Ammon's horn (tissue), 1 donor: ENCODE measurements around the gene CUX1.
"Not testable (repeated sequence)": the region's sequence is repeated elsewhere in the genome, so short reads cannot be mapped to it uniquely, and the experiment has no call there.

Source experiments
- DNase-seq: peaks from one replicate; pipeline ENCODE4 v3.0.0-alpha.2; 2016; ENCODE audit warnings: low spot score

Gene CUX1

DNA sequence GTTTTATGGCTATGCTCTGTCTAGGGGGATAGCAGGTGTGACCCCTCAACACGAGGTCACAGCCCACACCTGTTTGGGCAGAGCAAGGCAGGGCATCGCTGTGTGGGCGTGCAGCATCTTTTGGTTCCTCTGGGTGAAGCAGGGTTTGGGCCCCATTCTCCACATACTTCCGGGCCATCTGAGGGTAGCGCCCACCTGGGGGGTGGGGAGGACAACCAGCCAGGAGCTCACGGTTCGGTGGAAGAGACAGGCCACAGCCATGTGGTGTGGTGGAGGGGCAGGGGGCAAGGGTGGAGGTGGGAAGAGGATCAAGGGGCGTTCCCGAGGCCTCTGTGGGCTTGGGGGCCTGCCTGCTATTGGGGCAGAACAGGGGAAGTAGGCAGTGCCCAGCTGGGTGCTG, 471.6 kb downstream of the CUX1 start:
- DNase-seq, result no peak

DNA sequence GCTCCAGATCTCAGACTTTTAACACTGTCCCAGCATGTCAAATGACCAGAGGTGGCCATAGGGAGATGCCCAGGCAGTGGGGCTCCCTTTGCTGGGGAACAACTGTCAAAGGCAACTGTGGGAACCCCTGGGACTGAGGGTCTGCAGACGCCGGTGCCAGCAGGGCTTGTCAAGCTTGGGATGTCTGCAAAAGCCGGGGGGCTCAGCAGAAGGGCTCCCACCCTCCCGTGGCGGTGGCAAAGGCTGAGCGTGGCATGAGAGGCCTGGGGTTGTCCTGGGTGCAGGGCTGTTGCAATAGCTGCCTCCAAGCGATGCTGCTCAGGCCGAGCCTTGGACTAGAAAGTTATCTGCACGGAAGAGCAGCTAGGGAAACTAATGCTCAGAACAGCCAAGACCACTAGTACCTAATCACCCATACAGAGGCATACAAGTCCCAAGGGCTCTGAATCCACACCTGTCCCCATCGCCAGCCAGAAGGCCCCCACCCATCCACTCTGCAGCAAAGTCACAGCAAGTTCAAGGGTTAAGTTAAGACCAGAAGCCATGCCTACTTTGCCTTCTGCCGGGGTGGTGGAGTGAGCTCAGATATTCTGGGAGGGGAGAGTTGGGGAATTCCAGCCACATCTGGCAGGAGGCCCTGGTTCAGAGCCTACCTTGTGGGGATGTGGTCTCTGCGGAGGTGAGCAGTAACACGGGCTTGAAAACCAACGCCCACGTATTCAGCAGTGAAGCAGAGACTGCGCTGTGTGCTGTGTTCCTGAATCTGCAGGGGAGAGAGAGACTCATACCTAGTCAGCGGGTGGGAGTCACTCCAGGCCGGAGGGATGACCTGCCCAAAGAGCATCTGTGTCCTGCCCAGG, 473.9 kb downstream of the CUX1 start:
- no peak for DNase-seq

DNA sequence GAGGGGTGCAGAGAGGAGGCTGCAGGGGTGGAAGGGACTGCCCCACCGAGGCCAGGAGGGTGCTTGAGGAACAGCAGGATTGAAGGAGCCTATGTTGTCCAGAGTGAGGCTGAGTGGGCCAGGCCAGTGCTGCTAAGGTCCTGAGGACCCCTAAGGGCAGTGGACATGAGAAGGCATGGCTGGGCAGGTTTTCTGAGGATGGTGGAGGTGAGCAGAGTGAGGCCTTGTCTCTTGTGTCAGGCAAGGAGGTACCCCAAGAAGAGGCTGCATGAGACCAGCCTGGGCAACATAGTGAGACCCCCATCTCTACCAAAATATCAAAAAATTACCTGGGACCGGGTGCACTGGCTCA, 474.5 kb downstream of the CUX1 start:
- DNase-seq, result no peak

DNA sequence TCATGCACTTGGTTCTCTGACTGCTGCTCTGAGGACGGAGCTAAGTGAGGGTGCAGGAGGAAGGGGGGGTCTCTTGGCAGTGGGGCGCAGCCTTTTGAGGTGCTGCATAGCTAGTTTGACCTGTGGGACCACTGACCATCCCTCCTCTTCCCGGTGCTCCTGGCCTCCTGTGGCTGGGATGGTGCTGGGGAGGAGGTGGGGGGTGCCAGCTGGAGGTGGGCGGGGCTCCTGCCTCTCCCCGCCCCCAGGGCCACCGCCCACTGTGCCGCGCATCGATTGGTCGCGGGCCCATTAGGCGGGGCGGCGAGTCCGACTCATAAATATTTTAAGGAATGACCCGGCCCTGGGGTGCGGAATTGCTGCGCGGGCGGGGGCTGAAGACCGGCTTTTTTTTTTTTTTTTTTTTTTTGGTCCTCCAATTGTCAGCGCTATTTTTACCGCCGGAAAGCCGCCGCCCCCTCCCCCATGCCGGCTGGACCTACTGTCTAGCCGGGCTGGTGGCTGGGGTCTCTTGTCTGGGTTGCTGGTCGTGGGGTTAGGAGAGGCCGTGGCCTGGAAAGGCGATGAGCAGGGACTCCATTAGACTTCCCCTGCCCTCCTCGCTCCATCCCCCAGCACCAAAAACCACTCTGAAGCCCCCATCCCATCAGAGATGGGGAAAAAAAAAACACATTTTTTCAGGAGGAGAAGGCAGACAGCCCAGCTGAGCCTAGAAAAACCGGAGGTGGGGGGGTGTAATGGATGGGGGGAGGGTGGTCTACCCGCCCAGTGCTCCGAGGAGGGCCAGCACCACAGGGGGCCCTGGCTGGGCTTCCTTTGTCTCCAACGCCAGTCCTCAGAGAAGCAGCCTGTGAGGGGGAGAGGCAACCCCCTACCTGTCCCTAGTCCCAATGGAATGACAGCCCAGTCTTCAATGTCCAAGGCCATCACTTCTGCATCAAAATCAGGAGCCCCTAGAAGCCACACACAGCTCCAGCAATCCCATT, 475.7 kb downstream of the CUX1 start:
- DNase-seq, result no peak

DNA sequence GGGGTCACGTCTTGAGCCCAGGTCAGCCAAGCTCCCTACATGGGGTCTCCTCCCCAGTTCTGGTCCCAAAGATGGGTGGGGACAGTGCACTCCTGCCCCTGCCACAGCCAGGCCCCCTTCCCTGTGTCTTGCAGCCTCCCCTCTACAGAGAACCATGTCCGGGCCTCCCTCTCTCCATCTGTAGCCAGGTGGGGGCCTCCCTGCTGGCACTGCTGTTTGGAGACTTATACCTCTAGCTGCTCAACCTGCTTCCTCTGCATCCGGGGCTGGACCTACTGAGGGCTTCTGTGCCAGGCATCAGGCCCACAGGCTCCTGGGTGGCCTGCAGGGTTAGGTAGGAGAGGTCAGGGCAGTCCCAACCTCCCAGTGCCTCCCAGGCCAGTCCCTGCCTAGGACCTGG, 477.2 kb downstream of the CUX1 start:
- DNase-seq, result no peak

DNA sequence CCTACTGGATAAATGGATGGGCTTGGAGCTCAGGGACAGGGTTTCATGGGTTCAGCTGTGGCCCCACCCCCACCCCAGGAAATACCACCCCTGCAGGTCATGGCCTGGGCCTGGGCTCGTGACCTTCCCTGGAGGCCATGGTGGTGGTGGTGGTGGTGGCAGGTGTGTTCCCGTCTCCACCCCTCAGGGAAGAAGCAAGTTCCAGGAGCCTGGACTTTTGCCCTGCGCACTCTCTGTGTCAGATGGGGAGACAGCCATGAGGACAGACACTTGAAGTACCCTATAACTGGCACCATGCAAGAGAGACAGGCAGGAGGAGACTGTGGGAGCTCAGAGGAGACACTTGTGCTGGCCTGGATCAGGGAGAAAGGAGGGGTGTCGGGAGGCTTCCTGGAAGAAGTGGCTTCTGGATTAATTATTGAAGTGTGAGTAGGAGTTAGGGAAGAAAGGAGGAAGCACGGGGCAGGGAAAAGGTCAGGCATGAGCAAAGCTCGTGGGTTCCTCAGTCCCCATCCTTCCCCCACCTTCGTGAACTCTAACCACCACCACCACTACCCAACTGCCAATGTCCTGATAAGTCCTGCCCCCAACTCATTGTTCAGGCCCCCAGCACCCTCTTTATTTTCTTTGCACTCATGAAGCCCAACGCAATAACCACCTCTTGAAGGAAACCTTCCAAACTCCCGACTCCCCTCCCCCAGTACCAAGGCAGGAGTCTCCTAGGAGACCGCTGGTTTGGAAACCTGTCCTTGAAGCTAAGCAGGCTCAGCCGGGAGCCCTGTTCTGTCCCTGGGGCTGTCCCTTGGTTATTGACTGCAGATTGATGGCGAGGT, 478.1 kb downstream of the CUX1 start:
- no peak for DNase-seq

DNA sequence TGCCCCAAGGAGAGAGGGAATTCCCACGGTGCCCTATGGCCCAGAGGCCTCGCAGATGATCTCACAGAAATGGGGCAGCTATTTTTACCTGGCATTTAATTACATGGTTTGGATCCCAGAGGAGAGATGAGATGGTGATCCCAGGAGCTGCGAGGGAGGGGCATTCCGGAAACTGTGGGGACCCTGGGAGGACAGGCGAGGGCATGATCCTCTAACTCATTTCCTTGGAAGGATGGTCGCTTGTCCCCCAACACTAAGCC, 478.7 kb downstream of the CUX1 start:
- DNase-seq, result no peak

DNA sequence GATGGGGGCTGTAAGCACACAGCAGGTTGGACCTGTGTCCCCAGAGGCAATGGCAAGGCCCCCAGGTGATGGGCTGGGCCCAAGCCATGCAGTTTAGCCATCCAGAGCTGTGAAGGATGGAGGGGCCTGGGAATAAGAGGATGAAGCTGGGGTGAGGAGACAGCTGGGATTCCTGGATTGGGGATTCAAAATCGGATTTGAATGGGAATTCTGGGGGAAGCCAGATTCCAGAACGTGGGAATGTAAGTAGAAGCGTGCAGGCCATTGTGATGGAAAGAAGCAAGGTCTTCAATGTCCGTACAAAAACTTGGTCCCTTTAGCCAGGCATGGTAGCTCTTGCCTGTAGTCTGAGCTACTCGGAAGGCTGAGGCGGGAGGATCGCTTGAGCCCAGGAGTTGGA, 479.1 kb downstream of the CUX1 start:
- DNase-seq, result no peak

DNA sequence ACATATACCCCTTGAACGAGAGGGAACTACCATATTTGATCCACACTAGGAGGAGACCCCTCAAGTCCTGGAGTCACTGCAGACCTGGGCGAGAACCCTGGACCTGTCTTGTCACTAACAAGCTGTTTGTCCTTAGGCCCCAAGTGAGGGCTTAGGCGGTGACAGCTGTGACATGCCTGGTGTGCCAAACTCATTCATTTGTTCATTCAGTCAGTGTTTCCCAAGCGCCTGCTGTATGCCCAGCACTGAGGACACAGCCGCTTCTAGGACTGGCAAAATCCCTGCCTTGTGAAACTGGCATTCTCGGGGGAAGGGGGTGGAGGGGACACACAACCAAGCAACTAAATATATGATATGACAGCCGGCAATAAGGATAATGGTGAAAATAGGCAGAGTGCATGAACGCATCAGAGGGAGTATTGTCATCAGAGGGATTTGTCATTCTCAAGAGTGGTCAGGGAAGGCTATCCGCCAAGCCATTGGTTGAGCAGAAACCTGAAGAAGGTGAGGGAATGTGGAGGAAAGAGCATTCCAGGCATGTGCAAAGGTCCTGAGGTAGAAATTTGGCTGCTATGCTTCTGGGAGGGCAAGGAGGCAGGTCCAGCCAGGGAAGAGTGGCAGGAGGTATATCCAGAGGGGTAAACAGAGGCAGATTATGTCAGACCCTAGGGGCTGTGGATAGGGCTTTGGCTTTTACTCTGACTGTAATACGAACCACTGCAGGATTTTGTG, 480.2 kb downstream of the CUX1 start:
- DNase-seq, result no peak

DNA sequence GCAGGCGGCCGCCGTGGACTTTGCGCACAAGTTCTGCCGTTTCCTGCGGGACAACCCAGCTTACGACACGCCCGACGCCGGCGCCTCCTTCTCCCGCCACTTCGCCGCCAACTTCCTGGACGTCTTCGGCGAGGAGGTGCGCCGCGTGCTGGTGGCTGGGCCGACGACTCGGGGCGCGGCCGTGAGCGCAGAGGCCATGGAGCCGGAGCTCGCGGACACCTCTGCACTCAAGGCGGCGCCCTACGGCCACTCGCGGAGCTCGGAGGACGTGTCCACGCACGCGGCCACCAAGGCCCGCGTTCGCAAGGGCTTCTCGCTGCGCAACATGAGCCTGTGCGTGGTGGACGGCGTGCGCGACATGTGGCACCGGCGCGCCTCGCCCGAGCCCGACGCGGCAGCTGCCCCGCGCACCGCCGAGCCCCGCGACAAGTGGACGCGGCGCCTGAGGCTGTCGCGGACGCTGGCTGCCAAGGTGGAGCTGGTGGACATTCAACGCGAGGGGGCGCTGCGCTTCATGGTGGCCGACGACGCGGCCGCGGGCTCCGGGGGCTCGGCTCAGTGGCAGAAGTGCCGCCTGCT, 483.3 kb downstream of the CUX1 start:
- DNase-seq, result no peak

DNA sequence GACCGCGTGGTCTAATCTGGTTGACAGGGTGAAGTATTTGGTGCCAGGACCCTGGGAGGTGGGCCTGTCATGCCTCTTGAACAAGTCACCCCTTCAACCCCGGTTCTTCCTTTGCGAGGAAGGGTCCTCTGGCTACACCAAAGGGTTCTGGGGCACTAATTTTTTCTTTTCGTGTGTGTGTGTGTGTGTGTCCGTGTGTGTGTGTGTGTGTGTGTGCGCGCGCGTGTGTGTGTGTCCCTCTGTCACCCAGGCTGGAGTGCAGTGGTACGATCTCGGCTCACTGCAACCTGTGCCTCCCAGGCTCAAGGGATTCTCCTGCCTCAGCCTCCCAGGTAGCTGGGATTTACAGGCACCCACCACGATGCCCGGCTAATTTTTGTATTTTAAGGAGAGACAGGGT, 483.9 kb downstream of the CUX1 start:
- DNase-seq, result not testable (repeated sequence)

DNA sequence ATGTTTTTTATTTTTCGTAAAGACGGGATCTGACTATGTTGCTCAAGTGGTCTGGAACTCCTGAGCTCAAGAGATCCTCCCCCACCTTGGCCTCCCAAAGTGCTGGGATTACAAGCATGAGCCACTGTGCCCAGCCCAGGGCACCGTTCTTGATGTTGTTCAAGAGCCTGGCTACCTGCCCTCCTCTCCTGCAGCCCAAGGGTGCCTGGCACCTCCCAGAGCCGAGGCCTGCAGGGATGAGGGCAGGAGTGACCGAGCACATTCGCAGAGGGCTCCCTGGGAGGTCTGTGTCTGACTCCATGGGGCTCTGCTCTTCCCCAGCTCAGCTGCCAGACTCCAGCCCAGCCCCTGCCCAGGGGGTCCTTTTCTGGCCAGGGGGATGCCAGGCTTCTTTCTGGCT, 484.6 kb downstream of the CUX1 start:
- DNase-seq, result no peak

DNA sequence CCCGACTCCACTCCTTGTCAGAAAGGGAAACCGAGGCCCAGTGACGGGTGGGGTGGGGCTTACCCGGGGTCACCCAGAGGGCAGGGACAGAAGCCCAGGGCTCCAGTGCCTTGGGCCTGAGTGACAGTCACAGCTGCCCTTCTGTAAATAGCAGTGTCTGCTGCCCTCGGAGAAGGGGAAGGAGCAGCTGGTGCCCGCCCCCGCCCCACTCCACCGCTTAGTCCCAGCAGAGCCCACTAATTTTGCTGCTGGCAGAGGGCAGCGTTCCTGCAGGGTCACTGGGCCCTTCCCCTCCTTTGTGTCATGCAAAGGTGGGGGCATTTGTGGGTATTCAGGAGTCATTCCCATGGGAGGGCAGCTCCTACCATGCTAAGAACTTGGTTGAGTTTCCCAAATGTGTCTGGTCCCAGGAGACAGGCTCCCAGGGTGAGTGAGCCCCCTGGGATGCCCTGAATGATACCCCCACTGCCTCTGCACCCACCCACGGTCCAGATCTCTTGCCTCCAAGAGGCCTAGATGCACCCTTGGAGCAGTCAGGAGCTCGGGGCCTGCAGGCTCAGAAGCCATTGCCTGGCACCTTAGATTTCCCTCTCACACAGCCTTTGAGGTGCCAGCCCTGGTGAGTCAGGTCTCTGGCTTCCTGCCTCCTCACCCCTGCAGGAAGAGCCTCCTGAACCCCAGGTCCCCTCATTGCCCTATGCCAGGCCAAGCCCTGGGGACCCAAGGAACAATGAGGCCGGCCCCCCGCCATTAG, 486.4 kb downstream of the CUX1 start:
- DNase-seq, result no peak

DNA sequence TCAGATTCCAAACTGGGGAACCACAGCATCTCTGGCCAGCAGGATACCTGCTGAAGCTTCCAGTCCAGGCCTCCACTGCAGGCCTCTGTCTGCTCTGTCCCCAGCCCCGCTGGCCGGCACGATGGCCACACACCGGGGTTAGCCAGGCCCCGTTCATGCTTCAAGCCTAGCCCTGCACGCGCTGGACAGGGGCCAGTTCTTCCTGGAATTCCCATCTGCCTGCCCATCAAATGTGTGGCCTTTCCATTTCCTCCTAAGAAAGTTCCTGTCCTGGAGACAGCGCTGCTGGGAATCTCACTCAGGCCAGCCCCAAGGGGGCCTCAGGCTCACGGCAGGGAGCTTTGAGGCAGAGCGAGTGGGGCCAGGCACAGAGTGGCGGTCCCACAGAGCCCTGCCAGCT, 487.2 kb downstream of the CUX1 start:
- no peak for DNase-seq

DNA sequence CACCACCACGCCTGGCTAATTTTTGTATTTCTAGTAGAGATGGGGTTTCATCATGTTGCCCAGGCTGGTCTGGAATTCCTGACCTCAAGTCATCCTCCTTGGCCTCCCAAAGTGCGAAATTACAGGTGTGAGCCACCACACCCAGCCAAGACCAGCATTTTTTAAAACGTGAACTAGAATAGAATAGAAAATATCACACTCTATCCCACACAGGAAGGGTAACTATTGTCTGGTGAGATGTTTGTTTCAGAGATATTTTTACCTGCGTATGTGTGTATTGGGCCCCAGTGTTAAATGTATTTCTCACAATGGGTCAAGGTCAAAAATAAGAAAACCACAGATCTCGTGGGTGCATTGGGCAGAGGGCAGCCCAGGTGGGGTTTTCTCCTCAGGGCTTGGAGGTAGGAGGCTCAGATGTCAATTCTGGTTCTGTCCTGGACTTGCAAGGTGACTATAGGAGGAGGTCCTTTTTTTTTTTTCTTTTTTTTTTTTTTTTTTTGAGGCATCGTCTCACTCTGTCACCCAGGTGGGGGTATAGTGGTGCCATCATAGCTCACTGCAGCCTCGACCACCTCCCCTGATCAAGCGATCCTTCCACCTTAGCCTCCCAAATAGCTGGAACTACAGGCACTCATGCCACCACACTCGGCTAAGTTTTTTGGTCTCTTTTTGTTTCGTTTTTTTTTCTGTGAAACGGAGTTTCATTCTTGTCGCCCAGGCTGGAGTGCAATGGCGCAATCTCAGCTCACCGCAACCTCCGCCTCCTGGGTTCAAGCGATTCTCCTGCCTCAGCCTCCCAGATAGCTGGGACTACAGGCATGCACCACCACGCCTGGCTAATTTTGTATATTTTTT, 488.2 kb downstream of the CUX1 start:
- no peak for DNase-seq

DNA sequence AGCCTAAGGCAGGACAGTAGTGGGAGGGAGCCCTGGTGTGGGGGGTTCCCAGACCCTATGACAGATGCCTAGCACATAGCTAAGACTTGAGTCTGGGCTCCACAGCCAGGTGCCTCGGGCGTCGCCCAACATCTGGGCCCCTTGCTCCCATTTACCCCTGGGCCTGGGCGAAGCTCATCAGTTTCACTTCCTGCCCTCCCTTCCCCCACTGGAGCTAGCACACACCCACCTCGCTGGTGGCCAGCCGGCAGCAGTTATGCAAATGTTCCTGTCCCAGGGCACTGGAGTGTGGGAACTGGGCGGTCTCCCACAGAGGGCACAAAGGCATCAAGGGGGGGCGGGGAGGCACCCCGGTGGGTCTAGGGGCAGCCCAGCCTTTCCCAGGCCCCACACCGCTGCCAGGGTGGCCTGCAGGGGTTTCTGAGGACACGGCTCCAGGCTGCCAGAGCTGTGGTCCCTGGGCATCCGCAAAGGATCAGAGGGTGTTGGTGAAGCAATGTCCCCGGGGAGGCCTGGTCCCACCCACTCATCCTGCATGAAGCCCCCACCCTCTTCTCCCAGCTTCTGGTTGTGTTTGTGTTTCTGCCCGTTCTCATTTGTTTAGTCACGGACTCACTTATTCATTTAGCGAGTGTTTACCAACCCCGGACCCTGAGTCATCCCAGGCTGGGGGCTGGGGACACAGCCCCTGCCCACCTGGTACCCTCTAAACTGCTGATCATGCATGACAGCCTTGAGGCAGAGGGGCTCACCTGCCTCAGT, 489.7 kb downstream of the CUX1 start:
- peak; percentile 73 for DNase-seq

DNA sequence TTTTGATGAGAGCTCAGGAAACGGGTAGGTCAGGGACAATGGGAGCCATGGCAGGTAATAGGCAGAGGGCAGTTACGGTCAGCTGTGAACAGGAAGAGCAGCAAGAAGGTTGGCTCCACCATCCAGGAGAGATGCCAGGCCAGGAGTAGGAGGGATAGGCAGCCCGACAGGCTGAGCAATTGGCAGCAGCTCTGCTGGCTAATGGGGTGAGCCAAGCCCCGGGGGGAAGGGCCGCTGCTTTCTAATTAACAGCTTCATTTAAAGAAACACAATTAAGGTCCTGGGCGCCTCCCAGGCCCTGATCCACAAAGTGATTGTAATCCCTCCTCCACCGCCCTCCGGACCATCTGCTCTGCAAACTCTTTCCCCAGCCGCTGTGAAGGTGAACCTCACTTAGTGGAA, 493.0 kb downstream of the CUX1 start:
- DNase-seq, result peak; percentile 57

DNA sequence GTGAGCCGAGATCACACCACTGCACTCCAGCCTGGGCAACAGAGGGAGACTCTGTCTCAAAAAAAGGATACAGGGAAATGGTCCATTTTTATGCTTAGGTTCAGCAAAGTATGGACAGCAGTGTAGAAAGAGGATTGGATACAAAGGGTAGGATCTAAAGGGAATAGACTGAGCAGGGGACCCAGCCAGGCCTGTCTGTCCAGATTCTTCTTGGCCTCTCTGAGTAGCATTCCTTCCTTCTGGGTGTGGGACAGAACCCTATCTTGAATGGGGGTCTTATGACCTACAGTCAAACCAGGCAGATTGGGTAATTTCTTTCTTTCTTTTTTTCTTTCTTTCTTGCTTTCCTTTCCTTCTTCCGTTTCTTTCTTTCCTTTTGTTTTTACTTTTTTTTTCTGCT, 494.9 kb downstream of the CUX1 start:
- no peak for DNase-seq
